Panc1 (cell line): ENCODE data around the gene CORO2B. TPM values are rescaled to one million over a fixed set of nuclear protein-coding genes. Genes with fewer than 3 reads are reported as not detected.

ENCODE experiments used
- ATAC-seq: fragments of 200-7000 bp; cut with Tn5 transposase; 2 replicates; pipeline ENCODE4 v1.9.1; 2020; ENCODE audit warnings: mild to moderate bottlenecking, moderate library complexity
- BruUV-seq: library from RNA; stranded (reverse); fragments of 400-500 nt; replicated peaks from 2 replicates; lab custom pipeline; 2021; lab: Mats Ljungman, UMichigan
- CTCF ChIA-PET: fragments of 300-600 bp; sonication (Branson Sonifier 250); formaldehyde crosslinking; loops from one replicate; lab custom pipeline; 2022; ENCODE audit warnings: antibody characterized with exemption; lab: Charles Lee
- POLR2A ChIA-PET: fragments of 300-600 bp; sonication (Branson Sonifier 250); formaldehyde crosslinking; loops from one replicate; lab custom pipeline; 2022; ENCODE audit warnings: antibody characterized with exemption; lab: Charles Lee
- DNase-seq: peaks from one replicate; pipeline ENCODE4 v3.0.0-alpha.2; 2010; ENCODE audit warnings: low read depth, low spot score
- H3K27ac ChIP-seq: 2 replicates; pipeline ENCODE4 v1.5.1; 2011; ENCODE audit warnings: mild to moderate bottlenecking, low read length, inconsistent platforms
- H3K27me3 ChIP-seq: fragments of 200-500 bp; sonication (Bioruptor generic); 2 replicates; pipeline ENCODE4 v1.6.0; 2014; ENCODE audit warnings: low read length, inconsistent platforms; ENCODE audit not compliant: control insufficient read depth, insufficient read depth
- H3K36me3 ChIP-seq: fragments of 200-500 bp; sonication (Bioruptor generic); 2 replicates; pipeline ENCODE4 v1.5.1; 2014; ENCODE audit warnings: inconsistent platforms, mild to moderate bottlenecking, low read length, moderate library complexity; ENCODE audit not compliant: control insufficient read depth, insufficient read depth
- H3K4me1 ChIP-seq: 2 replicates; pipeline ENCODE4 v1.5.1; 2011; ENCODE audit warnings: inconsistent platforms, mild to moderate bottlenecking, low read length, moderate library complexity; ENCODE audit not compliant: control insufficient read depth, insufficient read depth
- H3K4me3 ChIP-seq, 2 experiments: 2 replicates each; pipeline ENCODE4 v1.5.1; 2011 to 2012; ENCODE audit warnings: low read depth in 2 of 2, low read length in 2 of 2, mild to moderate bottlenecking in 2 of 2, inconsistent platforms in 1 of 2, moderate library complexity in 1 of 2
- H3K9me3 ChIP-seq: fragments of 200-500 bp; sonication (Bioruptor generic); 2 replicates; pipeline ENCODE4 v1.5.1; 2014; ENCODE audit warnings: low read depth, mild to moderate bottlenecking, inconsistent platforms, low read length, moderate library complexity; ENCODE audit not compliant: control insufficient read depth, insufficient read depth
- POLR2AphosphoS5 ChIP-seq: IDR thresholded peaks from 2 replicates; pipeline ENCODE4 v1.6.1; 2012; ENCODE audit warnings: mild to moderate bottlenecking, low read depth, low read length, moderate library complexity
- SIN3A ChIP-seq: IDR thresholded peaks from 2 replicates; pipeline ENCODE4 v1.6.1; 2012; ENCODE audit warnings: low read depth, mild to moderate bottlenecking, low read length, moderate library complexity, borderline replicate concordance; ENCODE audit not compliant: insufficient read depth
- TCF7L2 ChIP-seq: IDR thresholded peaks from 2 replicates; pipeline ENCODE4 v1.6.1; 2011; ENCODE audit warnings: mild to moderate bottlenecking, low read depth, low read length, inconsistent platforms
- in situ Hi-C: cut with HindIII; loops from 2 replicates; pipeline ENCODE4 v1.10.0; 2016; ENCODE audit warnings: low sequenced_read_pairs, low pct_unique_long_range_greater_than_20kb
- intact Hi-C: fragments of 100-400 bp; cut with micrococcal nuclease; formaldehyde crosslinking; loops from one replicate; pipeline ENCODE4 v1.10.0; 2022; ENCODE audit not compliant: unreplicated experiment
- total RNA-seq: library from RNA; stranded (reverse); gene quantifications from one replicate; pipeline ENCODE4 v1.2.1, GENCODE V29; 2021; ENCODE audit not compliant: unreplicated experiment
- TF ChIP-seq, protein P1 (sequence below): fragments of 450-650 bp; IDR thresholded peaks from 2 replicates; pipeline ENCODE4 v1.5.1; 2017; ENCODE audit warnings: mild to moderate bottlenecking
- TF ChIP-seq, protein P2 (sequence below), 2 experiments: IDR thresholded peaks; 2 replicates each; pipeline ENCODE4 v1.6.1; 2011 to 2012; ENCODE audit warnings: low read depth in 2 of 2, control low read depth in 1 of 2, low read length in 1 of 2, mild to moderate bottlenecking in 1 of 2, moderate library complexity in 1 of 2; ENCODE audit not compliant: insufficient read depth in 1 of 2

Gene CORO2B
- total RNA-seq, 1 experiment from 2014 or later: 0.36 TPM

DNA sequence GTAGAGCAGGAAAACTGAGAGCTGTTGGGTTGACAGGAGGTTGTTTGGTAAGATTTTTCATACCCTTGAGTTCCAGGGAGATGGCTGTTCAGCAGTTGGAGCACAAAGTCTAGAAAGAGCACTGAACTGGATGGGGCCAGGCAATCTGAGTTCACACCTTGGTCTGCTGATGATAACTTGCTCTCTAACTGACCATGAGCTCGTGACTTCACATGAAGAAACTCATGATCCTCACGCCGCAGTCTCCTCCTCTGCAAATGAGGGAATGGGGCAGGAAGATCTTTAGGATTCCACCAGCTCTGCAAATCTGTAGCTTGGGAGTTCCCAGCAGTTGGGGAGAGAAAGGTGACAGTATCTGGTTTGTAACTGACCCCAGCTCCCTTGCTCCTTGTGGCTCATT lies 33.7 kb downstream of the CORO2B start:
- intact Hi-C loops: no loop called here
- Histone ChIP-seq H3K27me3 (peaks cover 3% of the 10 kb centered on the region; the same call in 1 of the 2 replicates), H3K9me3 (no peaks in the 10 kb centered on the region), H3K4me3 (no peak overlapping the region), H3K36me3 (no peaks in the 10 kb centered on the region), H3K27ac (no peak overlapping the region), H3K4me1 (no peaks in the 10 kb centered on the region)
- in situ Hi-C loops: no loop called here
- BruUV-seq: no TSS peak
- DNase-seq (no peak), ATAC-seq (no peak)
- CTCF ChIA-PET: interaction anchor here (0.6 kb wide), 1 partner anchor 51 kb away, joined by 3 read pairs; no protein-coding TSS in a partner anchor
- TF ChIP-seq, protein P1, sequence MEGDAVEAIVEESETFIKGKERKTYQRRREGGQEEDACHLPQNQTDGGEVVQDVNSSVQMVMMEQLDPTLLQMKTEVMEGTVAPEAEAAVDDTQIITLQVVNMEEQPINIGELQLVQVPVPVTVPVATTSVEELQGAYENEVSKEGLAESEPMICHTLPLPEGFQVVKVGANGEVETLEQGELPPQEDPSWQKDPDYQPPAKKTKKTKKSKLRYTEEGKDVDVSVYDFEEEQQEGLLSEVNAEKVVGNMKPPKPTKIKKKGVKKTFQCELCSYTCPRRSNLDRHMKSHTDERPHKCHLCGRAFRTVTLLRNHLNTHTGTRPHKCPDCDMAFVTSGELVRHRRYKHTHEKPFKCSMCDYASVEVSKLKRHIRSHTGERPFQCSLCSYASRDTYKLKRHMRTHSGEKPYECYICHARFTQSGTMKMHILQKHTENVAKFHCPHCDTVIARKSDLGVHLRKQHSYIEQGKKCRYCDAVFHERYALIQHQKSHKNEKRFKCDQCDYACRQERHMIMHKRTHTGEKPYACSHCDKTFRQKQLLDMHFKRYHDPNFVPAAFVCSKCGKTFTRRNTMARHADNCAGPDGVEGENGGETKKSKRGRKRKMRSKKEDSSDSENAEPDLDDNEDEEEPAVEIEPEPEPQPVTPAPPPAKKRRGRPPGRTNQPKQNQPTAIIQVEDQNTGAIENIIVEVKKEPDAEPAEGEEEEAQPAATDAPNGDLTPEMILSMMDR: no peak
- no peak for TF ChIP-seq SIN3A
- TF ChIP-seq TCF7L2: no peak
- TF ChIP-seq POLR2AphosphoS5: no peak
- TF ChIP-seq, protein P2, sequence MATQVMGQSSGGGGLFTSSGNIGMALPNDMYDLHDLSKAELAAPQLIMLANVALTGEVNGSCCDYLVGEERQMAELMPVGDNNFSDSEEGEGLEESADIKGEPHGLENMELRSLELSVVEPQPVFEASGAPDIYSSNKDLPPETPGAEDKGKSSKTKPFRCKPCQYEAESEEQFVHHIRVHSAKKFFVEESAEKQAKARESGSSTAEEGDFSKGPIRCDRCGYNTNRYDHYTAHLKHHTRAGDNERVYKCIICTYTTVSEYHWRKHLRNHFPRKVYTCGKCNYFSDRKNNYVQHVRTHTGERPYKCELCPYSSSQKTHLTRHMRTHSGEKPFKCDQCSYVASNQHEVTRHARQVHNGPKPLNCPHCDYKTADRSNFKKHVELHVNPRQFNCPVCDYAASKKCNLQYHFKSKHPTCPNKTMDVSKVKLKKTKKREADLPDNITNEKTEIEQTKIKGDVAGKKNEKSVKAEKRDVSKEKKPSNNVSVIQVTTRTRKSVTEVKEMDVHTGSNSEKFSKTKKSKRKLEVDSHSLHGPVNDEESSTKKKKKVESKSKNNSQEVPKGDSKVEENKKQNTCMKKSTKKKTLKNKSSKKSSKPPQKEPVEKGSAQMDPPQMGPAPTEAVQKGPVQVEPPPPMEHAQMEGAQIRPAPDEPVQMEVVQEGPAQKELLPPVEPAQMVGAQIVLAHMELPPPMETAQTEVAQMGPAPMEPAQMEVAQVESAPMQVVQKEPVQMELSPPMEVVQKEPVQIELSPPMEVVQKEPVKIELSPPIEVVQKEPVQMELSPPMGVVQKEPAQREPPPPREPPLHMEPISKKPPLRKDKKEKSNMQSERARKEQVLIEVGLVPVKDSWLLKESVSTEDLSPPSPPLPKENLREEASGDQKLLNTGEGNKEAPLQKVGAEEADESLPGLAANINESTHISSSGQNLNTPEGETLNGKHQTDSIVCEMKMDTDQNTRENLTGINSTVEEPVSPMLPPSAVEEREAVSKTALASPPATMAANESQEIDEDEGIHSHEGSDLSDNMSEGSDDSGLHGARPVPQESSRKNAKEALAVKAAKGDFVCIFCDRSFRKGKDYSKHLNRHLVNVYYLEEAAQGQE (IDR thresholded peaks at IDR 0.05; ENCODE audit: insufficient read depth in 1 of 2, low read depth in 2 of 2, low read length in 1 of 2): no peak
- POLR2A ChIA-PET: interaction anchor here (0.5 kb wide), 1 partner anchor 318 kb away, joined by 7 read pairs; no protein-coding TSS in a partner anchor

DNA sequence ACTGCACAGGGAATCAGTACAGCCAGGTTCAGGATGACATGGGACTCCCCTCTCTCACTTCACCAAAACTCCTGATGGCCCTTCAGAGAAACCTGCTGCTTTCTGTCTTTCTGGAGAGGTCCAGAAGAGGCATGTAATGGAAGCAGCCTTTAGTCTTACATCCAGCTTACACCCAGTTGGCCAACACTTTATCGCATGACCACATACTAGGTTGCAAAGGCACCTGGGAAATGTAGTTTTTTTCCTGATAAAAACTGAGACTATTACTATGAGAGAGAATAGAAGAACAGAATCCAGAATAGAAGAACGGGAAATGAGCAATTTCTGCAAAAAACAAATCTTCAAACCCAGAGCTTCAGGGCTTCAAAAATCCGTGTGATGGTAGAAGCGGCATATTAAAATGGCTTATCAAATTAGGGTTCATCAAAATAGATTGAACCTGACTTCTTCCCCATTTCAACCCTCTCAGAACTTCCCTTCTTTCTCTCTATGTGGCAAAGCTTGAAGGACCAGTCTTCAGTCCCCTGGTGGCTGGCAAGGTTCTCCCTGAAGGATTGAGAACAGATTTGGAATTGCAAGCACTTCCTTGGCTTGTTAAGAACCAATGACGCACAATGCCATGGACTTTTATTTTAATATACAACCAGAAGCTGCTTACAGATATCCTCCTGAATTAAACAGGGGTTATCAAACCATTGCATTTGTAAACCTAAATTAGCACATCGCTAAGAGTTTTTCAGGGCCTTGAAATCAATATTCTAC lies 34.4 kb downstream of the CORO2B start:
- intact Hi-C loops: no loop called here
- Histone ChIP-seq H3K27ac (no peak overlapping the region), H3K27me3 (peaks cover 3% of the 10 kb centered on the region; the same call in 1 of the 2 replicates), H3K9me3 (no peaks in the 10 kb centered on the region), H3K4me1 (no peaks in the 10 kb centered on the region), H3K4me3 (no peak overlapping the region), H3K36me3 (no peaks in the 10 kb centered on the region)
- TF ChIP-seq SIN3A: no peak
- no peak for TF ChIP-seq POLR2AphosphoS5
- TF ChIP-seq TCF7L2: no peak
- TF ChIP-seq, protein P1: no peak
- TF ChIP-seq, protein P2 (IDR thresholded peaks at IDR 0.05; ENCODE audit: insufficient read depth in 1 of 2, low read depth in 2 of 2, low read length in 1 of 2): no peak
- ATAC-seq (no peak), DNase-seq (no peak)
- no TSS peak for BruUV-seq
- in situ Hi-C loops: no loop called here
- ChIA-PET POLR2A (interaction anchor here (0.5 kb wide), 1 partner anchor 319 kb away, joined by 7 read pairs; no protein-coding TSS in a partner anchor), CTCF (interaction anchor here (0.6 kb wide), 1 partner anchor 363 kb away, joined by 3 read pairs; no protein-coding TSS in a partner anchor)
